Measurements from ENCODE around the gene PPP2R1A. TPM values are rescaled to one million over a fixed set of nuclear protein-coding genes. Genes with fewer than 3 reads are reported as not detected.

PPP2R1A gene
- total RNA-seq, 2 experiments from 2014 or later: 151 to 157 TPM

DNA sequence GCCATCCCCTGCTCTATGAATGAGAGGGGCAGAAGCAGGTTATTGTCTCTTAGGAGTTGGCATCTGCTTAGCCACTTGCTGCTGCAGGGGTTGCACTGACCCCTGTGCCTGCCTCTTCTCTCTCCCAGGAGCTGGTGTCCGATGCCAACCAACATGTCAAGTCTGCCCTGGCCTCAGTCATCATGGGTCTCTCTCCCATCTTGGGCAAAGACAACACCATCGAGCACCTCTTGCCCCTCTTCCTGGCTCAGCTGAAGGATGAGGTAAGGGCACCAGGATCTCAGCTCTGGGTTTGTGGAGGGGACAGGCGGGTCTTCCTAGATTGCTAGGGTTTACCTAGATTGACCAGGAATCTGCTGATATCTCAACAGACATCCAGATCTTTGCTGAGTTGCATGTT lies 26.5 kb downstream of the PPP2R1A start:
- Mint-ChIP-seq H3K27ac (no peak overlapping the region), H3K9me3 (no peaks in the 10 kb centered on the region), H3K27me3 (no peaks in the 10 kb centered on the region), H3K4me1 (ENCODE audit: low read depth) (no peaks in the 10 kb centered on the region), H3K4me3 (no peak overlapping the region), H3K36me3 (ENCODE audit: low read depth) (peaks cover 99% of the 10 kb centered on the region)
- Histone ChIP-seq H3K36me3 (ENCODE audit: insufficient read depth, low read length) (peaks cover 99% of the 10 kb centered on the region), H3K4me1 (ENCODE audit: insufficient read depth, low read length) (no peaks in the 10 kb centered on the region), H3K27ac (ENCODE audit: low read depth in 1 of 2, low read length in 2 of 2) (no peak overlapping the region), H3K4me3 (ENCODE audit: low read length) (no peak overlapping the region), H3K27me3 (ENCODE audit: control insufficient read depth in 1 of 2, insufficient read depth in 2 of 2, low read length in 2 of 2) (no peaks in the 10 kb centered on the region), H3K9me3 (ENCODE audit: control insufficient read depth in 1 of 2, insufficient read depth in 1 of 2, low read length in 2 of 2) (no peaks in the 10 kb centered on the region)
- ATAC-seq (ENCODE audit: poor library complexity): no peak
- CTCF ChIA-PET: interaction anchor here (0.6 kb wide), 1 partner anchor 9 kb away, joined by 3 read pairs; no protein-coding TSS in a partner anchor
- intact Hi-C loops (cut with DNase I, micrococcal nuclease): no loop called here
- no peak for TF ChIP-seq CTCF (IDR thresholded peaks at IDR 0.05)
- no peak for DNase-seq
- POLR2A ChIA-PET: no interaction called here

DNA sequence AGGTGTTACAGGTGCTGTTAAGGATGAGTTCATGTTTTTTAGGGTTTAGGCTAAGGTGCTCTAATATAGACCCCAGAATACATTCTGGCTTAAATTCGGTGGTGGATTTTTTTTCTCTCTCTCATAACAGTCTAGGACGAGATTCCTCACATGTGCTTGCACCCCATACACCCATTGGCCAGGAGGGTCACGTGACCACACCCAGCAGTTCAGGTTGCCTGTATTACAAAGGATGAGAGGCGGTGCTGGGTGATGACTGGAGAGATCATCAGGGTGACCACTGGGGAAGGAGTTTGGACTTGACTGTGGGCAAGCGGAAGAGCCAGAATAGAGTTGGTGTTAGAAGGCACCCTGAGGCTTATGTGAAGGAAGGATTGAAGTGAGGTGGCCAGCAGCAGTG lies 27.7 kb downstream of the PPP2R1A start:
- intact Hi-C loops (cut with DNase I, micrococcal nuclease): no loop called here
- H3K27ac Mint-ChIP-seq: no peak overlapping the region

DNA sequence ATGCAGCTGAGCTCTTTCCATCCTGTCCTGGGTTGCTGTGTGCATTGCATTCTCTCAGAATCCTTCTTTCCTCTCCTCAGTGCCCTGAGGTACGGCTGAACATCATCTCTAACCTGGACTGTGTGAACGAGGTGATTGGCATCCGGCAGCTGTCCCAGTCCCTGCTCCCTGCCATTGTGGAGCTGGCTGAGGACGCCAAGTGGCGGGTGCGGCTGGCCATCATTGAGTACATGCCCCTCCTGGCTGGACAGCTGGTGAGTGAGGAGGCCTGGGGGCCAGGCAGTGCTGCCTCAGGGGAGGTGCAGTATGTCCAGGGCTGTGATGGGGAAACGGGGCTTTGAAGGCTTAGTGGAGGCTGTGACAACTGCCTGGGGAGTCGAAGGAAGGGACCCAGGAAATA lies 29.8 kb downstream of the PPP2R1A start:
- H3K27ac Mint-ChIP-seq: no peak overlapping the region
- DNase-seq: no peak
- Histone ChIP-seq H3K4me1 (ENCODE audit: insufficient read depth, low read length) (no peaks in the 10 kb centered on the region), H3K36me3 (ENCODE audit: insufficient read depth, low read length) (peaks cover 98% of the 10 kb centered on the region), H3K27me3 (ENCODE audit: control insufficient read depth in 1 of 2, insufficient read depth in 2 of 2, low read length in 2 of 2) (no peaks in the 10 kb centered on the region), H3K4me3 (ENCODE audit: low read length) (no peak overlapping the region), H3K27ac (ENCODE audit: low read depth in 1 of 2, low read length in 2 of 2) (no peak overlapping the region), H3K9me3 (ENCODE audit: control insufficient read depth in 1 of 2, insufficient read depth in 1 of 2, low read length in 2 of 2) (no peaks in the 10 kb centered on the region)
- no peak overlapping the region for H3K4me3 Mint-ChIP-seq
- H3K4me1 Mint-ChIP-seq (ENCODE audit: low read depth): no peaks in the 10 kb centered on the region
- peaks cover 99% of the 10 kb centered on the region for H3K36me3 Mint-ChIP-seq (ENCODE audit: low read depth)
- intact Hi-C loops (cut with DNase I, micrococcal nuclease): no loop called here
- no peak for ATAC-seq (ENCODE audit: poor library complexity)
- no peaks in the 10 kb centered on the region for H3K27me3 Mint-ChIP-seq
- POLR2A ChIA-PET: no interaction called here
- CTCF ChIA-PET: no interaction called here
- H3K9me3 Mint-ChIP-seq: no peaks in the 10 kb centered on the region
- no peak for TF ChIP-seq CTCF (IDR thresholded peaks at IDR 0.05)

More for the DNA sequence above, 27.7 kb downstream of the PPP2R1A start:
- Mint-ChIP-seq H3K4me1 (ENCODE audit: low read depth) (no peaks in the 10 kb centered on the region), H3K9me3 (no peaks in the 10 kb centered on the region), H3K4me3 (no peak overlapping the region), H3K36me3 (ENCODE audit: low read depth) (peaks cover 99% of the 10 kb centered on the region), H3K27me3 (no peaks in the 10 kb centered on the region)
- CTCF ChIA-PET: no interaction called here
- no peak overlapping the region for H3K27ac ChIP-seq (ENCODE audit: low read depth in 1 of 2, low read length in 2 of 2)
- POLR2A ChIA-PET: no interaction called here
- ATAC-seq (ENCODE audit: poor library complexity) (no peak), DNase-seq (no peak)
- H3K4me3 ChIP-seq (ENCODE audit: low read length): no peak overlapping the region
- H3K36me3 ChIP-seq (ENCODE audit: insufficient read depth, low read length): peaks cover 99% of the 10 kb centered on the region
- no peaks in the 10 kb centered on the region for H3K4me1 ChIP-seq (ENCODE audit: insufficient read depth, low read length)
- H3K27me3 ChIP-seq (ENCODE audit: control insufficient read depth in 1 of 2, insufficient read depth in 2 of 2, low read length in 2 of 2): no peaks in the 10 kb centered on the region
- TF ChIP-seq CTCF (IDR thresholded peaks at IDR 0.05): no peak
- no peaks in the 10 kb centered on the region for H3K9me3 ChIP-seq (ENCODE audit: control insufficient read depth in 1 of 2, insufficient read depth in 1 of 2, low read length in 2 of 2)
